ENCODE data around the gene COG7.

DNA sequence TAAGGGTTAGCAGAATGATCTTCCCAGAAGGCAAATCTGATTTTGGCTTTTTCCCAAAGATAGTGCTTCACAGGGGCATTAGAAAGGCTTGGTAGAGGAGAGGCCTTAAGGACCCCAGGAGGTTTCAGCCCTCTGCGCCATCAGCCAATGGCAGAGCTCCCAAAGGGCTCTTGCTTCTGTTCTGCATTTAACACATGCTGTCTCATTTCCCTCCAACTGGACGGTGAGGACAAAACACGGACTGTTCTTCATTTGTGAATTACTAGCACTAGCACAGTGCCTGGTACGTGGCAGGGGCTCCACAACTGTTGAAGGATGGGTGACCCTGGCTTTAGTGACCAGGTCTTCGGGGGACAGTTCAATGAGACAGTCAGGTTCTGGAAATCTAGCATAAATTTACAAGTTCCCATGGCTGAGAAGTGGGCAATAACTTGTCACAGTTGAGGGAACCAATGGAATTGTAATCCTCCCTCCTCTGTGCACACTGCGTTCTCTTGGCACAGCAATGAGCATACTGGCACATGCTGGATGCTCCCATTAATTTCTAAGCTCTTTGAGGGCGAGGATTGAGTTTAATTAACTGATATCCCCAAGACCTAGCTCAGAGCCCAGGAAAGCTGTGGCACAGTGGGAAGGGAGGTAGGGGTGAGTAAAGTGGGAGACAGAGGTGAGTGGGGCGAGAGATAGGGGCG, 45.4 kb downstream of the COG7 start:
- TF ChIP-seq, protein P1, sequence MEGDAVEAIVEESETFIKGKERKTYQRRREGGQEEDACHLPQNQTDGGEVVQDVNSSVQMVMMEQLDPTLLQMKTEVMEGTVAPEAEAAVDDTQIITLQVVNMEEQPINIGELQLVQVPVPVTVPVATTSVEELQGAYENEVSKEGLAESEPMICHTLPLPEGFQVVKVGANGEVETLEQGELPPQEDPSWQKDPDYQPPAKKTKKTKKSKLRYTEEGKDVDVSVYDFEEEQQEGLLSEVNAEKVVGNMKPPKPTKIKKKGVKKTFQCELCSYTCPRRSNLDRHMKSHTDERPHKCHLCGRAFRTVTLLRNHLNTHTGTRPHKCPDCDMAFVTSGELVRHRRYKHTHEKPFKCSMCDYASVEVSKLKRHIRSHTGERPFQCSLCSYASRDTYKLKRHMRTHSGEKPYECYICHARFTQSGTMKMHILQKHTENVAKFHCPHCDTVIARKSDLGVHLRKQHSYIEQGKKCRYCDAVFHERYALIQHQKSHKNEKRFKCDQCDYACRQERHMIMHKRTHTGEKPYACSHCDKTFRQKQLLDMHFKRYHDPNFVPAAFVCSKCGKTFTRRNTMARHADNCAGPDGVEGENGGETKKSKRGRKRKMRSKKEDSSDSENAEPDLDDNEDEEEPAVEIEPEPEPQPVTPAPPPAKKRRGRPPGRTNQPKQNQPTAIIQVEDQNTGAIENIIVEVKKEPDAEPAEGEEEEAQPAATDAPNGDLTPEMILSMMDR (conservative IDR thresholded peaks at IDR 0.05 in 1 of 2, IDR thresholded peaks at IDR 0.05 in 1 of 2; ENCODE audit: low read depth in 1 of 2, low read length in 2 of 2) = no peak
- TF ChIP-seq EZH2 (IDR thresholded peaks at IDR 0.05; ENCODE audit: low read length, missing control alignments) = no peak
